Measurements from ENCODE around the gene DDX39A.

Gene DDX39A

DNA sequence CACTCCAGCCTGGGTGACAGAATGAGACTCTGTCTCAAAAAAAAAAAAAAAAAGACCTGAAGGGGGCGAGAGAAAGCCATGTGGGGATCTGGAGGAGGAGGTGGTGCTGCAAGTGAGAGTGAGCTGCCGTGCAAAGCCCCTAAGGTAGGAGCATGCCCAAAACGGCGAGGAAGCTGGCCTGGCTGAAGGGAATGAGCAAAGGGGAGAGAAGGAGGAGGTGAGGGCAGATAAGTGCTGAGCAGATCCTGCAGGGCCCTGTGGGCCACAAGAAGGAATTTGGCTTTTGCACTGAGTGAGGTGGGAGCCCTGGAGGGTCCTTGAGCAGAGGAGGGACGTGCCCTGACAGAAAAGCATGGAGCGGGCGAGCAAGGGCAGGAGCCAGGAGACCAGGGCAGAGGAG lies 57.3 kb downstream of the DDX39A start:
- FAIRE-seq, result no peak

Data from islet of Langerhans (tissue), 1 donor.